Erythroblast (primary cell): Measurements from ENCODE around the gene ARSI.

ENCODE experiments used
- GATA1 ChIP-seq: IDR thresholded peaks from 2 replicates; pipeline ENCODE4 v1.6.1; 2011; ENCODE audit warnings: low read depth, mild to moderate bottlenecking, control low read depth, low read length, moderate library complexity
- POLR2A ChIP-seq: IDR thresholded peaks from 2 replicates; pipeline ENCODE4 v1.6.1; 2011; ENCODE audit warnings: mild to moderate bottlenecking, low read length

DNA sequence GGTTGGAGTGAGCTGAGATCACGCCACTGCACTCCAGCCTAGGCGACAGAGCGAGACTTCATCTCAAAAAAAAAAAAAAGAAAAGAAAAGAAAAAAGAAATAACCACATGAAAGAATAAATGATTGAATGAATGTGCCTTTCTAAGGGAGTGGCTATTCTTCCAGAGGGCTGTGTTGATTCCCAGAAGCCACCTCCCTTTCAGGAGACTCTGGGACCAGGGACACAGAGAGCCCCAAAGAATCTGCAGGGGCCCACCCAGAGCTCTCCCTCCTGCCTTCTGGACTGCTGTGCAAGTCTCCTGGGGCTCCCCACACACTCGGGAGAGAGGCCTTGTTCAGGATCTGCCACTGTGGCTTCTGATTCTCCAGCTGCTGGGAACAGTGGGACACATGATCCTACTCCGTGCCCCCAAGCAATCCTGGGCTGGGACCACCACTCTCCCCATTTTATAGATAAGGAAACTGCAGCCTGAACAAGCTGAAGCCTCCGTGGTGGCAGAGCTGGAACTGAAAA is 36.8 kb downstream of the ARSI start:
- no peak for TF ChIP-seq POLR2A
- TF ChIP-seq GATA1, result no peak
